Kidney epithelial cell (primary cell): ENCODE measurements around the gene GUCY2F. TPM values are rescaled to one million over a fixed set of nuclear protein-coding genes. Genes with fewer than 3 reads are reported as not detected.

Source experiments
- DNase-seq: peaks from one replicate; pipeline ENCODE4 v3.0.0-alpha.2; 2010; ENCODE audit warnings: low read depth
- H3K27me3 ChIP-seq: 2 replicates; pipeline ENCODE4 v1.6.0; 2011; ENCODE audit warnings: low read length; ENCODE audit not compliant: control insufficient read depth, insufficient read depth
- H3K36me3 ChIP-seq: 2 replicates; pipeline ENCODE4 v1.5.1; 2011; ENCODE audit warnings: low read length; ENCODE audit not compliant: control insufficient read depth, insufficient read depth
- H3K4me3 ChIP-seq: 2 replicates; pipeline ENCODE4 v1.5.1; 2011; ENCODE audit warnings: low read depth, mild to moderate bottlenecking, control low read depth, low read length
- total RNA-seq: library from RNA; depleted of rRNA; stranded (reverse); fragments of >200 nt; gene quantifications from 2 replicates; pipeline ENCODE4 v1.2.3, GENCODE V29; 2015
- TF ChIP-seq, protein P1 (sequence below): IDR thresholded peaks from 2 replicates; pipeline ENCODE4 v1.5.1; 2011; ENCODE audit warnings: mild to moderate bottlenecking, moderate library complexity, low read length, control low read depth, inconsistent platforms; ENCODE audit not compliant: insufficient read depth, poor library complexity, severe bottlenecking

GUCY2F gene
- total RNA-seq, 1 donor from 2014 or later, result not detected

DNA sequence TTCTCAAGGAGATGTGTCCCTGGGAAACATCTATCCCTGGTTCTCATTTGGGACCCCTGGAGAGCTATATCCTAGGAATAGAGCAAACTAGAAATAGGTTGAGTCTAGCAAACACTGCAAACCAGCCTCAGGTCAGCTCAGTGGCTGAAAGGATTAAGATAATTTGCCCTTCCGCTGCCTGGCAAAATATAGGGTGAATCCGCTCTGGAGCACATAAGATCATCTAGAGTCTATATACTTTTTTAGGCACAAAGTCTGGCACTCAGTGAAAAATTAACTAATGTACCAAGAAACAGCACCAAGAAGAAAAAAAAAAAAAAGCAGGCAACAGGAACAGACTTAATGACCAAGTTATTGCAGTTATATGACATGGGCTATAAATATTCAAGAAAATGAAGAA is 7.3 kb upstream of the GUCY2F start:
- Histone ChIP-seq H3K36me3 (no peaks in the 10 kb centered on the region), H3K4me3 (no peak overlapping the region), H3K27me3 (no peaks in the 10 kb centered on the region)
- TF ChIP-seq, protein P1, sequence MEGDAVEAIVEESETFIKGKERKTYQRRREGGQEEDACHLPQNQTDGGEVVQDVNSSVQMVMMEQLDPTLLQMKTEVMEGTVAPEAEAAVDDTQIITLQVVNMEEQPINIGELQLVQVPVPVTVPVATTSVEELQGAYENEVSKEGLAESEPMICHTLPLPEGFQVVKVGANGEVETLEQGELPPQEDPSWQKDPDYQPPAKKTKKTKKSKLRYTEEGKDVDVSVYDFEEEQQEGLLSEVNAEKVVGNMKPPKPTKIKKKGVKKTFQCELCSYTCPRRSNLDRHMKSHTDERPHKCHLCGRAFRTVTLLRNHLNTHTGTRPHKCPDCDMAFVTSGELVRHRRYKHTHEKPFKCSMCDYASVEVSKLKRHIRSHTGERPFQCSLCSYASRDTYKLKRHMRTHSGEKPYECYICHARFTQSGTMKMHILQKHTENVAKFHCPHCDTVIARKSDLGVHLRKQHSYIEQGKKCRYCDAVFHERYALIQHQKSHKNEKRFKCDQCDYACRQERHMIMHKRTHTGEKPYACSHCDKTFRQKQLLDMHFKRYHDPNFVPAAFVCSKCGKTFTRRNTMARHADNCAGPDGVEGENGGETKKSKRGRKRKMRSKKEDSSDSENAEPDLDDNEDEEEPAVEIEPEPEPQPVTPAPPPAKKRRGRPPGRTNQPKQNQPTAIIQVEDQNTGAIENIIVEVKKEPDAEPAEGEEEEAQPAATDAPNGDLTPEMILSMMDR, result no peak
- no peak for DNase-seq

DNA sequence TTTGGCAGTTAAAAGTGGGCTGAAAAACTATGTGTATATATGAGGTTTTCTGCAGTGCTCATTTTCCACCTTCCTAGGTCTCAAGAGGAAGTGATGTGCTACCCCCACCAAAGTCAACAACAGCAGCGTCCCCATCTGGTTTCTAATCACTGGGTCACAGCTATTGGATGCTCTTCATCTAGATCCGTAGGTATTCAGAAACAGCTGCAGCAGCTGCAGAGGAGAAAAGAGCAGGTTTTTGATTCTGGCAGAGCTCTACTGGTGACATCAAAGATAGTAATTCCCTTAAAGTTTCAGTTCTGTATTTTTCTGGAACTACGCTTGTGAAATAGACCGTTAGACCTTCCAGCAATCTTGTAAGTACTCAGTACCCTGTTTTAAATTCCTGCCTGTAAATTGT is 5.8 kb upstream of the GUCY2F start:
- Histone ChIP-seq H3K36me3 (no peaks in the 10 kb centered on the region), H3K4me3 (no peak overlapping the region), H3K27me3 (no peaks in the 10 kb centered on the region)
- TF ChIP-seq, protein P1, result no peak
- no peak for DNase-seq

DNA sequence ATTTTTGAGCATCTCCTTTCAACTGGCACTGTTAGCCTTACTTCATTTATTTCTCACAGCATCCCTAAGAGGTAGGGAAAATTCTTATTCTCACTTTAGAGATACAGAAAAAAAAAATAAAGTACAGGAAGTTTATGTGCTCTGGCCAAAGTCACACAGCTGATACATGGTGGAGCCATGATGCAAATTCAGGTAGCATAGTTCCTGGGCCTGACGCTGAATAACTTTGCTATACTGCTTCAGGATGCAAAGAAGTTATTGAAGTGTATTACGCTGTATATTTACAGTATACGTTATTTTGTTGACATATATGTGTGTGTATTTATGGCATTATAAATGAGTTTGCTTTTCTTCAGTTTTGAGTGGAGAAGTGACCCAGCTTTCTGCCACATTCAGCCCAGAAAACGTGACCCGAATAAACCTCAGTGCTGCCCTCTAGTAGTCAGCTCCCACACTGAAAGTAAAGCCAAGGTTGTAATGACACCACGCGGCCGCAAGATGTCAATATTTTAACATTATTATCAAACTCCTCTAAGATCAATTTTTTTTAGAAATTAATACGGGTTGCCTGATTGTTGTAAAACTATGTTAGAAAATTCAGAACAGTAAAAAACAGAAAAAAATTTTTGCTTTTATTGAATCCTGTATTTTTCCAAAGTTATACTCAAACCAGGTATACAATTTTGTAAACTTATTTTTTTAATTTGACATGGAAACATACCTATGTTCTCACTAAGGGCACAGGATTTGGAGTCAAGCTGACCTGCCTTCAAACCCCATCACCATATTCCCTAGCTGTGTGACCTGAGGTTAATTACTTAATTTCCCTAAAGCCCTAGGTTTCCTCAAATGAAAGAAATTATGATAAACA is 3.8 kb upstream of the GUCY2F start:
- DNase-seq, result no peak
- peaks cover 4% of the 10 kb centered on the region for H3K27me3 ChIP-seq
- TF ChIP-seq, protein P1, result peak; percentile 99
- no peaks in the 10 kb centered on the region for H3K36me3 ChIP-seq
- no peak overlapping the region for H3K4me3 ChIP-seq

DNA sequence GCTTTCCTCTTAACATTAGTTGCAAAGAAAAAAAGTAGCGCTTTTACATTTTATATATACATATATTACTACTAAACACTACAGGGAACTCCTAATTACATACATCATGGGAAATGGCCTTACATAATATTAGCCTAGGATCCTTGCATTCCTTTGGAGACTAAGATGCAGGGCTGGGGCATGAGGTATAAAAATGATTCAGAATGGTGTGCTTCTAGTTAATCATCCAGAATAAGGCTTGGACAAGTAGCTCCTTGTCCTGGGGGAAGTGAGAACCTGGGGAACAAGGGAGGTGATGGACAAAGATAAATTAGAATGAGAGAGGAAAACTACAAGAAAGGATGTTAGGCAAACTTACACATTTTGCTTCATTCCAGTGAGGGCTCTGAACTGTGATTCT is 3.0 kb upstream of the GUCY2F start:
- H3K27me3 ChIP-seq, result peaks cover 4% of the 10 kb centered on the region
- TF ChIP-seq, protein P1, result no peak
- no peak for DNase-seq
- no peak overlapping the region for H3K4me3 ChIP-seq
- H3K36me3 ChIP-seq, result no peaks in the 10 kb centered on the region

DNA sequence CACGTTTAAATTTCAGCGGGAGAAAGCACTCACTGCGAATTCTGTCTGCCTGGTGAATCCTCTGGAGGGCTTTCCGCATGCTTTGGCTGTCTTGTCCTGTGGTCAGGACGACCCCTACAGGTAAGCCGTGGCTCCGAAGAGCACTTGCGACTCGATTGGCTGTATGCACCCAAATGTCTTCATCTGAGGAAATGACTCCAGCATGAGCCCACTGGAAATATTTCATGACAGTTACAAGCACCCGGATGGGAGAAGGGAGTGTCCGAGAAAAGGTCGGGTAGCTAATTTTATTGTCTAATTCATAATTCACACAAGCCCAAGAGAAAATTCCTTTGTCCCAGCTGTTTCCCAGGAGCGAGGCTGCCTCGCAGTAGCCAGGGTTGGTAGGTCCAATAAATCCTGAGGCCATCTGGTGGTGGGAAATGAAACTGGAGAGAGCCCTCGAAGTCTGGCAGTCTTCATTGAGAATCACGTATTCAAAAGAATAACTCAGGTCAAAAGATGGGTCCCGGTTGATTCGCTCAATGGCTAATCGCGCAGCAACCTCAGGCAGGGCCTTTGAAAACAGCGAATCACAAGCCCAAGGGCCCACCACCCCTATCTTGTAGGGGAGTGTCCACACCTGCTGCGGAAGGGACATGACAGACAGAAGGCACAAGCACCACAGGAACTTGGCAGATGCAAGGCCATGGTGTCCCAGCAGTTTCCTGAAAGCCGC is 6.6 kb downstream of the GUCY2F start:
- TF ChIP-seq, protein P1, result peak; percentile 44
- Histone ChIP-seq H3K27me3 (peaks cover 2% of the 10 kb centered on the region), H3K36me3 (no peaks in the 10 kb centered on the region), H3K4me3 (no peak overlapping the region)
- DNase-seq, result no peak
